Testis (tissue), 5 donors: Measurements from ENCODE around the gene TEN1. TPM values are rescaled to one million over a fixed set of nuclear protein-coding genes. Genes with fewer than 3 reads are reported as not detected.
A peak's percentile ranks its signal among the peaks of the same experiment; 100 is the strongest.

ENCODE experiments used
- DNase-seq: peaks from one replicate; pipeline ENCODE4 v3.0.0-alpha.2; 2019
- H3K27ac ChIP-seq, 2 donors: fragments of 200-600 bp; sonication (generic); one replicate each; pipeline ENCODE4 v1.5.1; 2019
- H3K27me3 ChIP-seq: fragments of 200-600 bp; sonication (generic); one replicate; pipeline ENCODE4 v1.5.1; 2019
- H3K36me3 ChIP-seq: fragments of 200-600 bp; sonication (generic); one replicate; pipeline ENCODE4 v1.5.1; 2017; ENCODE audit warnings: low read depth; ENCODE audit errors: missing control alignments
- H3K4me1 ChIP-seq: fragments of 200-600 bp; sonication (generic); one replicate; pipeline ENCODE4 v1.5.1; 2019
- H3K4me3 ChIP-seq, 2 donors: fragments of 200-600 bp; sonication (generic); one replicate each; pipeline ENCODE4 v1.5.1; 2017 to 2019
- H3K9me3 ChIP-seq: fragments of 200-600 bp; sonication (generic); one replicate; pipeline ENCODE4 v1.5.1; 2017
- CTCF ChIP-seq, 3 experiments: fragments of 450-650 bp in 2 of 3; fragments of 200-600 bp in 1 of 3; sonication (generic) in 1 of 3; IDR thresholded peaks; one replicate each; pipeline ENCODE4 v1.5.1; 2016 to 2019; ENCODE audit warnings: antibody characterized with exemption in 3 of 3, mild to moderate bottlenecking in 2 of 3, moderate library complexity in 1 of 3
- POLR2A ChIP-seq: fragments of 450-650 bp; IDR thresholded peaks from one replicate; pipeline ENCODE4 v1.6.1; 2017; ENCODE audit warnings: antibody characterized with exemption, mild to moderate bottlenecking, moderate library complexity
- WGBS, 2 donors: methylation state at CpG; one replicate each; pipeline ENCODE4 v1.1.5; 2018; 5-methylcytosine and 5-hydroxymethylcytosine counted together
- intact Hi-C: fragments of 100-400 bp; cut with DNase I; formaldehyde crosslinking; loops from one replicate; pipeline ENCODE4 v1.15.1; 2023; ENCODE audit warnings: low total_unique reads
- long read RNA-seq, 2 donors: transcript quantifications; one replicate each; lab custom pipeline, GENCODE V29; 2026
- polyA plus RNA-seq: library from polyadenylated mRNA; stranded (reverse); fragments of 350-450 nt; fragmentation: Illumina TruSeq; extraction: RNeasy Lipid Tissue Mini Kit (QIAGEN cat#74804); gene quantifications from one replicate; pipeline ENCODE4 v1.2.3, GENCODE V29; 2014; ENCODE audit warnings: low read depth, low replicate concordance; ENCODE audit not compliant: insufficient read depth
- total RNA-seq, 2 donors: library from RNA; depleted of rRNA; stranded (reverse); fragments of >200 nt; gene quantifications; one replicate each; pipeline ENCODE4 v1.2.3, GENCODE V29; 2016

TEN1 gene
- total RNA-seq (10 to 100 TPM; 15.4 to 17.8 TPM), polyA plus RNA-seq (19.5 TPM)
- long read RNA-seq, donor 1, transcript TEN1-201 (4 exons, 994 nt) = major isoform, 18 of 18 reads
- long read RNA-seq, donor 1, partial matches to known transcripts = 0 of 18 reads
- long read RNA-seq, donor 1, other reads (novel, unspliced or antisense) = 0 of 18 reads
- long read RNA-seq, donor 2, partial matches to known transcripts = 0 of 5 reads
- long read RNA-seq, donor 2, other reads (novel, unspliced or antisense) = 0 of 5 reads

- Histone ChIP-seq H3K27me3 (no peaks in the 10 kb centered on the region), H3K4me3 (peak within 1 kb of the TSS; percentile 76 to 89), H3K36me3 (no peaks in the 10 kb centered on the region), H3K4me1 (peaks cover 49% of the 10 kb centered on the region), H3K27ac (peak within 1 kb of the TSS; percentile 99), H3K9me3 (no peaks in the 10 kb centered on the region)
- 0% methylated on average over 6 to 42 of the region's 72 CpGs for WGBS, 2 donors
- DNase-seq = peak; percentile 98
- TF ChIP-seq POLR2A (peak; percentile 67), CTCF (IDR thresholded peaks at IDR 0.05) (peak in 2 of 3 experiments; percentile 34 to 47)
- intact Hi-C loops = no loop called here
Measured at GRCh38 chr17:75978938-75979704, at the start of gene TEN1, which contains the start of gene ACOX1. TEN1 (plus strand) TSS chr17:75979240; CDS start chr17:75986193, 6,953 bp downstream. ACOX1 (minus strand) TSS chr17:75979166; CDS start chr17:75979073, 93 bp downstream.

- intact Hi-C loops = no loop called here
- H3K27ac ChIP-seq = no peak overlapping the region
- no peak overlapping the region for H3K4me3 ChIP-seq
- no peak for TF ChIP-seq POLR2A
- no peak for TF ChIP-seq CTCF (IDR thresholded peaks at IDR 0.05)
- no peaks in the 10 kb centered on the region for H3K36me3 ChIP-seq
- no peak for DNase-seq
- H3K9me3 ChIP-seq = no peaks in the 10 kb centered on the region
- H3K4me1 ChIP-seq = peaks cover 6% of the 10 kb centered on the region
- H3K27me3 ChIP-seq = no peaks in the 10 kb centered on the region
- 87 to 94% methylated on average over 4 of the region's 4 CpGs for WGBS, 2 donors
Measured at GRCh38 chr17:75931062-75931461, 48.0 kb upstream of the TEN1 start.

- intact Hi-C loops = no loop called here
- H3K4me1 ChIP-seq = peaks cover 6% of the 10 kb centered on the region
- TF ChIP-seq POLR2A (no peak), CTCF (IDR thresholded peaks at IDR 0.05) (no peak)
- H3K9me3 ChIP-seq = no peaks in the 10 kb centered on the region
- H3K27me3 ChIP-seq = no peaks in the 10 kb centered on the region
- no peak for DNase-seq
- no peak overlapping the region for H3K4me3 ChIP-seq
- WGBS, 2 donors = 88 to 95% methylated on average over 5 of the region's 5 CpGs
- H3K36me3 ChIP-seq = no peaks in the 10 kb centered on the region
- no peak overlapping the region for H3K27ac ChIP-seq
Measured at GRCh38 chr17:75932852-75933251, 46.2 kb upstream of the TEN1 start.

- intact Hi-C loops = no loop called here
- no peak for DNase-seq
Measured at GRCh38 chr17:75933808-75934207, 45.2 kb upstream of the TEN1 start.

More at GRCh38 chr17:75933808-75934207, 45.2 kb upstream of the TEN1 start:
- H3K9me3 ChIP-seq = no peaks in the 10 kb centered on the region
- H3K4me1 ChIP-seq = peaks cover 6% of the 10 kb centered on the region
- no peaks in the 10 kb centered on the region for H3K27me3 ChIP-seq
- H3K27ac ChIP-seq = no peak overlapping the region
- WGBS, 2 donors = 88 to 90% methylated on average over 4 of the region's 4 CpGs
- no peaks in the 10 kb centered on the region for H3K36me3 ChIP-seq
- no peak overlapping the region for H3K4me3 ChIP-seq
- no peak for TF ChIP-seq CTCF (IDR thresholded peaks at IDR 0.05)
- no peak for TF ChIP-seq POLR2A
